ENCODE results near the gene SLIT3.

GRCh38 chr5:168984135-168984675 lies 316.7 kb downstream of the SLIT3 start:
- no peak for TF ChIP-seq CTCF (IDR thresholded peaks at IDR 0.05 in 4 of 5, conservative IDR thresholded peaks at IDR 0.05 in 1 of 5)
- TF ChIP-seq POLR2A (IDR thresholded peaks at IDR 0.05) = no peak

All from gastrocnemius medialis (tissue), 4 donors.